ENCODE data around the gene CXCR2.
"Not testable (repeated sequence)": the region's sequence is repeated elsewhere in the genome, so short reads cannot be mapped to it uniquely, and the experiment has no call there.

Gene CXCR2

DNA sequence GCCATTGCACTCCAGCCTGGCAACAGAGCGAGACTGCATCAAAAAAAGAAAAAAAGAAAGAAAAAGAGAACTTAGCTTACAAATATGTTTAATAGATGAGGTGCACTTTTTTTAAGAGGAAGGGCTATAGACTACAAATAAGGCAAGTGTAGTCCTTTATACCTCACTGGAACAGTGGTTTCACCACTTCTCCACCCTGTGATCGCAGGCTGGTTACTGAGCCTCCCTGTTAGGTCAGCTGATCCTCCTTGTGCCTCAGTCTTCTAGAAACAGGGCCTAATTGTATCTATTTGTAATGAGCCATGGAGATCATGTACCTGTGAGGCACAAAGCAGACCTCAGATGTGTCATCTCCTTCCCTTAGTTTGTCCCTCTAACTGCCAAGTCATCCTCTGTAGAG is 4.5 kb downstream of the CXCR2 start:
- DNase-seq (ENCODE audit: low read depth): no peak

- DNase-seq (ENCODE audit: low read depth): no peak
Measured at GRCh38 chr2:218130822-218131221, 5.0 kb downstream of the CXCR2 start.

- DNase-seq (ENCODE audit: low read depth): no peak
Measured at GRCh38 chr2:218137514-218137913, 11.7 kb downstream of the CXCR2 start.

DNA sequence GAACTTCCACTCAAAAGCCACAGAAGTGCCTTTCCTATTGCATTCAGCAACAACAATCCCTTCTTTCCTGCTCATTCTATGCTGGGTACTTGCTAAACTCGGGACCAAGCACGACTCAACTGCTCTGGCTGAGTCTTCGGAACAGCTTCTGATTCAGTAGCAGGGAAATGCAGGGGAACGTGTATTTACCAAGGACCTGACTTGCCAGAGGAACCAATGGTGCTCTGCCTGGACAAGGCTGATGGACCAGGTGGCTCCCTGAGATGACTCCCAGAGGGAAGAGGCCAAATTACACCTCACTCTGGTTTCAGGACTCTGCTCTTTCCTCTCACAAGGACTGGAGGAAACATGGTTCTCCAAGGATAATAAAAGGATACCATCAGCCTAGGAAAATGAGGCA is 12.2 kb downstream of the CXCR2 start:
- no peak for DNase-seq (ENCODE audit: low read depth)

DNA sequence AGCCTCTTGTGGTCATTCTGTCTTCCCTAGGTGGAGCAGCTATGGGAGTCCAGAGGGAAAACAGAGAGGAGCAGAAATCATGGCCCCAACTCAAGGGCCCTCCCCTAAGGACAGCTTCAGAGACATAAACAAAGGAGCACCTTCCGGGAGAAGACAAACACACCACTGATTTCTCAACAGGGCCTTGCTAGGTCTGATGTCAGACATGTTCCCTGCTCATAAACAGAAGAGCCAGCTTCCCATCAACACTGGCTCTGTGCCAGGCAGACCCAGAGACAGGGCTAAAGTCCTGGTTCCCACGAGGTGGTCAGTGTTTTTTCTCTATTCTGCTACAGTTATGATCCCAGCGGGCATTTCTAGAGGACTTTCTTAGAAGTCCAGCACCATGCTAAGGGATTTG is 19.3 kb downstream of the CXCR2 start:
- no peak for DNase-seq (ENCODE audit: low read depth)

- DNase-seq (ENCODE audit: low read depth): peak; percentile 11
Measured at GRCh38 chr2:218146056-218146455, 20.2 kb downstream of the CXCR2 start.

GRCh38 chr2:218149098-218149497 is 23.3 kb downstream of the CXCR2 start:
- no peak for DNase-seq (ENCODE audit: low read depth)

DNA sequence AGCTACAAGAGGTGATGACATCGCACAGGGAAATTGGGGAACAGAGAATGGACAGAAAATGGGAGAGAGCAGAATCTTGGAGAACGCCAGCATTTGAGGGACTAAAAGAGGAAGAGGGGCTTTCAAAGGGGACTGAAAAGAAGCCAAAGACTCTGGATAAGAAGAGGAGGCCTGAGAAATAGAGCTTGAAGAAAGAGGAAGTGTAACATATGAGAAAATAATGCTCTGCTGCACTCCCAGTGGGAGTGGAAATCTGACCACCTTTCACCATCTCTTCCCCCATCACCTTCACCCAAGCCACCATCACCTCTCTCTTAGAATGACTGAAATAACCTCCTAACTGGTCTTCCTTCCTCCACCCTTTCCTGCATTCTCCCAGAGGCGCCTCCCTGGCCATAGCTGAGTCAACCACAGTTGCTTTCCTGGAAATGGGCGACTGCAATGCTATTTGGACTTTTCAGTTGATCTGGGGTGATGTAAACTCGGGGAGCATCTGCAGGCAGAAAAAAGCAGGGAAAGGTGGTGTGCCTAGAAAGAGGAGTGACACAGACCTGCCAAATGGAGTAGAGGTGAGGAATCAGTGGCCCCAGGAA is 24.1 kb downstream of the CXCR2 start:
- DNase-seq (ENCODE audit: low read depth): no peak

GRCh38 chr2:218152172-218152571 is 26.3 kb downstream of the CXCR2 start:
- no peak for DNase-seq (ENCODE audit: low read depth)

DNA sequence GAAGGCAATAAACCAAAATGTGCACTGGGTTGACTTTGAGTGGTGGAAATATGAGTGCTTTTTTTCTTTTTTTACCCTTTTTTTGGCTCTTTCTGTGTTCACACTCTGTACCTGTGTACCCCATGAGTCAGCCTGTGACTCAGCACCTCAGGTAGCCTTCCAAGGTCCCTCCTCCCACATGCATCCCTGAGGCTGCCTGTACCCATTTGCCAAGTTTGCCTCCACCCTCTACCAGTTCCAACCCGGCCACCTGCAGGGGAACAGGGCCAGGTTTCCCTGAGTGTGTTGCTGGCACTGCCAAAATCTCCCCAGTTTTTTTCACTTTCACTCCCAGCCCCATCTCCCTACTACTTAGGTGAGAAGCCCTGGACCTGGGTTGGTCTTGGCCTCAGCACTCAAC is 26.9 kb downstream of the CXCR2 start:
- DNase-seq (ENCODE audit: low read depth): no peak

DNA sequence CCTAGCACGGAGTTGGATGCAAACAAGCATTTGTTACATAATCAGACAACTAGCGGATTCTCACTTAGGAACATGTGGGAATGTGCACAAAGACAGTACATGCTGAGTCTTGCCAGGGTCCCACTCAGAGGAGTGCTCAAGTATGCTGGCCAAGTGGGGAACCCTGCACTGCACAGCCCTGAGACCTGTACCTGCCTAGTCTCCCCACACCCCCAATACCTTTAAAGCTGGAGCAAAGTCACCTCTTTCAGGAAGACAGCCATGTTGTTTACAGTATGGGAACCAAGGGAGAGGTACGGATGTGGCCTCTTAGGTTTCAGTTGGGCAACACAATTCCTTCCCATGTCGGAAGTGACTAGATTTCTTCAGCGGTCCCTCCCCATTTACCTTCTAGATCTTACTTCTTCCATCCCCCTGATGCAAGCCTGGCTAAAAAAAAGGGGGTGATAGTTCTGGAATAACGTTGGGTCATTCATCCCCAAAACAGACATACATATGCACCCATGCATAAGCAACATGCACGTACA is 30.2 kb downstream of the CXCR2 start:
- no peak for DNase-seq (ENCODE audit: low read depth)

- DNase-seq (ENCODE audit: low read depth): peak; percentile 23
Measured at GRCh38 chr2:218161644-218162043, 35.8 kb downstream of the CXCR2 start.

- no peak for DNase-seq (ENCODE audit: low read depth)
Measured at GRCh38 chr2:218162814-218163213, 37.0 kb downstream of the CXCR2 start.

DNA sequence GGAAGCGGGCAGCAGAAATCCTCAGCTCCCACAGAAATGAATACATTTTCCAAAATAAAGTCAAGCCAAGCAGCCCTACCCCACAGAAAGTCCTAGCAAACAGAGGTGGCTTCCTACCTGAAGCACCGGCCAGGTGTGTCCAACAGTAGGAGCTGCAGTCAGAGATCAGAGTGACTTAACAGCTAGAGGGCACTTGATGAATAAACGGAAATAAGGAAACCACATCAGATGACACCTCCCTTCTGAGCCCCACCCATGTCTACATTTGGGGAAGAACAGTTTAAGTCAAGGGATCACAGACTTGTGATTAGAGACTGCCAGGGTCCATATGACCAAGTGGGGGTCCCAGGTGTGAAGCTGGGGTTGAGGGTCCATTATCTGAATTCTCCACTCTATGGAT is 41.0 kb downstream of the CXCR2 start, which contains the start of gene CXCR1:
Gene CXCR1 (minus strand): TSS at position 172 of the 400 bp plus-strand sequence. CDS start 1,751 bp downstream, outside the sequence.
- no peak for DNase-seq (ENCODE audit: low read depth)

DNA sequence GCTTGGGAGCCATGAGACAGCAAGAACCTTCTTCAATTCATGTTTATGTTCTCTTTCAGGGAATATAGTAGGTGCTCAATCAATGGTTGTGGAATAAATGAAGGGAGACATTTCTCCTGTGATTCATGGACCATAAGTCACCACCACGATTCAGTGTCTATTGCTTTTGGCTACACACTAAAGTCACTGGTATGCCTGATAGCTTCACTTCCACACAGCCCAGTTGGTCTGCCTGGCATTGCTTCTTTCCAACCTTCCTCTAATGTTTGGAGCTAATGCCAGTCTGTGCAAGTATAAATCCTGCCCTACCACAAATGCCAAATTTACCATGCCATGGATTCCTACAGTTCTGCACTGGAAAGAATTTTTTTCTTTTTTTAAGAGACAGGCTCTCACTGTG is 42.2 kb downstream of the CXCR2 start:
- peak; percentile 51 for DNase-seq (ENCODE audit: low read depth)

DNA sequence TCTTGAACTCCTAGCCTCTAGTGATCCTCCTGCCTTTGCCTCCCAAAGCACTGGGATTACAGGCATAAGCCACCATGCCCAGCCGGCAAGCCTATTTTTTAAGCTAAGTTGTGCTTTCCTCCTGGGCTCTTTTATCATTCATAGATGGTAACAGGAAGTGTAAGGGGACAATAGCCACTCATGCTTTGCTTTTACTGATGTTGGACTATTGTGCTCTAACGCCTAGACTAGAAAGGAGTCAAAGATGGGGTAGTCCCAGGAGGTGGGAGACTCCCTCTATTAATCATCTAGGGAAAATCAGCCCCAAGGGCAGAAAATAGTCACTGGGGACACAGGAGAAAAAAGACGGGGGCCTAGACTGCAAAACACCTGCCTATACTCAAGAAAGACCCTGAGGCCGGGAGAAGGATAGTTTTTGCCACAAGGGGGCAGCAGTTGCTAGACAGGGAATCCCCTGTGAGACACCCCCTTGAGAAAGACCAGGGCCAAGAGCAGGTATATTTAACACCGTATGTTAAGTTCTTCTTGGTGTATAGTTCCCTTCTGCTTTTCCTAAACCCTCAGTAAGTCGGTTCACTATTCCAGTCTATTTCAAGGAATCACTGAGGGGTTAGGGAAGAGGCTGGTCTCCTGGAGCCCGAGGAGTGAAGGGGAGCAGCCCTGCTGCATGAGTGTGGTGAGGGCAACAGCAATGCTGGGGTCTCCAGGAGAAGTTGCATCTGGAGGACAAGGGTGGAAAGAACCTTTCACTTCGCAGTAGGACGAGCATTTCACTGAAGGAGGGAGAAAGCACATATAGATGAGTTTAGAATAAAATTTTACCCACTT is 43.0 kb downstream of the CXCR2 start:
- peak; percentile 47 for DNase-seq (ENCODE audit: low read depth)

DNA sequence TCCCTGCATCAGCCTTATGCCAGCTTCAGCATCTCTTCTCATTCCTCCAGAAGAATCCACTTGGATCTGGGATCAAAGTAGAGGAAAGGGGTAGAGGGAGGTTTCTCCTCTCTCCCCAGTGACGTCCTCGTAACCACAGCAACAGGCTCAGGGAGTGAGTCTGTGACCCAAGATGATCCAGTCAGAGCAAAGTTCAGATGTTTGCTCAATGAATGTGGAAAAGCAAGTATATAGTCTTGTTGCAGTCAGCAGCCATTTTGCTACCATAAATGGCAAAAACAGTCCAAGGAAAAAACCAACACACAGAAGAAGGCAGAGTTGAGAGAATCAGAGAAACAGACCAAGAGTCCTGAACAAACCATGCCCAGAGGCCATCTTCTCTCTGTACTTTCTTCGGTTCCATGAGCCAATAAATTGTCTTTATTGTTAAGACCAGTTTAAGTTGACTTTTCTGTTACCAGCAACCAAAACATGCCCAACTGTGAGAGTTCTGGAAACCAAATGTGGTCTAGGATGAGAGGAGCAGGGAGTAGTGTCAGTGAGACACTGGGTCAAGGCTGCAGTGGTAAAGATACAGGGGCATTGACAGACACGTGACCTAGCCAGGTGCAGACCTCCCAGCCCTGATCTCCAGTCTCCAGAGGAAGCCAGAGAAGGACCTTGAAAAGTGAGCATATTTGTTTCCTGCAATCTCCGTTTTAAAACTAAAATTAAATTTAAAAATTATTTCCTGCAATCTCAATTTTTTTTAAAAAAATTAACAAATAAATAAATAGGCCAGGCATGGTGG is 44.1 kb downstream of the CXCR2 start:
- peak; percentile 58 for DNase-seq (ENCODE audit: low read depth)

- not testable (repeated sequence) for DNase-seq (ENCODE audit: low read depth)
Measured at GRCh38 chr2:218171744-218172143, 45.9 kb downstream of the CXCR2 start.

DNA sequence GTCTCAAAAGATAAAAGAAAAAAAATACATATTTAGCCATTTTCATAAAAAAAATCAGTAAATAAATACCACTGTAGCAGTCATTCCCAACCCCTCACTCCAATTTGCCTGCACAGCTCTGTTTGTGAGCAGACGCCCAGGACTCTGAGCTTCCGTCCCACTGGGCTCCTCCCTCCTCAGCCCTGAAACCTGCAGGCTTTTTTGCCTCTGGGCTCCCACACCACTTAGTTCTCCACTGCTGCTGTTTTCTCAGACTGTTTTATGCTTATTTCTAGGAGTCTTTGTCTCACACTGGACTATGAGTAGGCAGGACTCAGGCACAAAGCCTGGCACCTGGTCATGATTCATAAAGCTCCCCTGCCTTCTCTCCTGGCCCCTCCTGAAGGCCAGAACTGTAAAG is 47.0 kb downstream of the CXCR2 start:
- DNase-seq (ENCODE audit: low read depth): no peak

DNA sequence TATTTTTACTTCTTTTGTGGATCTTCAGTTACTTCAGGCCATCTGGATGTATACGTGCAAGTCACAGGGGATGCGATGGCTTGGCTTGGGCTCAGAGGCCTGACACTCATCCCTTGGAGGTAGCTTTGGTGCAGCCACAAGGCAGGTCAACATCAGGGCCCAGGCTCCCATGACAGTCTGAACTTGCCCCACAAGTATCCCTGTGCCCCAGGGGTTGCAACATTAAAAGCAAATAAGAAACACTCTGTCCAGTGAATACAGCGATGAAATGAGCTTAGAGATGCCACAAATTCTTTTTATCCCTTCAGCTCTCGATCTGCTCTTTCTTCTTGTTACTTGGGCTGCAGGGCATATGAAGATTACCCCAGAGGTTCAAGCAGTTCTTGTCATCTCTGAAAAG is 54.0 kb downstream of the CXCR2 start:
- DNase-seq (ENCODE audit: low read depth): no peak

- DNase-seq (ENCODE audit: low read depth): peak; percentile 12
Measured at GRCh38 chr2:218180467-218181114, 54.8 kb downstream of the CXCR2 start.

DNA sequence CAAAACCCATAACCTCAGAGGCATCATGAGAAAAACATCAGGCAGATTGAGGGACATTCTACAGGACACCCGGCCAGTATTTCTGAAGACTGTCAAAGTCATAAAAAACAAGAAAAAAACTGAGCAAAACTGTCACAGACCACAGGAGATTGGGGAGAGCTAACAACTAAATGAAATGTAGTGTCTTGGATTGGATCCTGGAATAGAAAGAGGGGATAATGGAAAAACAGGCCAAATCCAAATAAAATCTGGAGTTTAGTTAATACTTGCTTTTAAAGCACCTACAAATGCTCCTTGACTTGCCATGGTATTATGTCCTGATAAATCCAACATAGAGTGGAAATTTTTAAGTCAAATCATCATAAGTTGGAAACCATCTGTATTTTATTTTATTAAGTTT is 58.5 kb downstream of the CXCR2 start:
- DNase-seq (ENCODE audit: low read depth): no peak

All from EH (cell line).